CD4-positive, alpha-beta T cell treated with Interferon gamma for 1 hour (primary cell): ENCODE data around the gene DCBLD2.

Source experiments
- DNase-seq: peaks from one replicate; pipeline ENCODE4 v3.0.0-alpha.2; 2020

The DCBLD2 gene

DNA sequence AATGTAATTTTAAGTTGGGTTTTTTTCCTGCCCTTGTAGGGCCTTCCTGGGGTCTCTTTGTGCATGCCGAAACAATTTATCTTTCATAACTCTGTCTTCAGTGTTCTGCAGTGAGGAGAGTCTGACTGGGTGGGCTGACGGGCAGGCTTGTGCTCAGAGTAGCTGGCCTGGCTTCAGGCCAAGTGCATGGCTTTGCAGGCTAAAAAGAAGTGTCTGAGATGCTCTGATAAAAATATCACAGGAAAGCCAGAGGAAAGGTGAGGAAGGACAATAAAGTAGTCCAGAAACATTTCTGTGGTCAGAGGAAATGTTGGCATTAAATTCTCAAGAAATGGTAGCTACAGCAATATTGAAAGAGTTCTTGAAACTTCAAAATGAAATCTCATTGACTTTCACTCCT lies 112.8 kb downstream of the DCBLD2 start:
- DNase-seq, result no peak

DNA sequence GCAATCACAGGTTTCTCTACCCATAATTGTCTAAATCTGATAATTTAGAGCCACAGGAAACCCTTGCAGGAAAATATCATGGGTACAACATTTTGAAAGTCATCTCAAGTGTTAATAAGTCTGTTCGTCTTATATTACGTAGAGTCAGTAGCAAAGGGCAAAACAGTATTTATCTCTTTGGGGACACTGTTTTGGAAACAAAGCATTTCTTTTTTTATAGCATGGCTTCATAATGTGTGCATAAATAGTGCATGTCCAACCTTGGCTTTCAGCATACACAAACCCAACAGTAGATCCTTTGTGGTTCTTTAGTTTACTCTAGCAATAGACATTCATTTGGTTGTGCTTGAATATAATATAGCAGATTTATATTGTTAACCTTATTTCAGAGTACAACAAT lies 114.3 kb downstream of the DCBLD2 start:
- no peak for DNase-seq

DNA sequence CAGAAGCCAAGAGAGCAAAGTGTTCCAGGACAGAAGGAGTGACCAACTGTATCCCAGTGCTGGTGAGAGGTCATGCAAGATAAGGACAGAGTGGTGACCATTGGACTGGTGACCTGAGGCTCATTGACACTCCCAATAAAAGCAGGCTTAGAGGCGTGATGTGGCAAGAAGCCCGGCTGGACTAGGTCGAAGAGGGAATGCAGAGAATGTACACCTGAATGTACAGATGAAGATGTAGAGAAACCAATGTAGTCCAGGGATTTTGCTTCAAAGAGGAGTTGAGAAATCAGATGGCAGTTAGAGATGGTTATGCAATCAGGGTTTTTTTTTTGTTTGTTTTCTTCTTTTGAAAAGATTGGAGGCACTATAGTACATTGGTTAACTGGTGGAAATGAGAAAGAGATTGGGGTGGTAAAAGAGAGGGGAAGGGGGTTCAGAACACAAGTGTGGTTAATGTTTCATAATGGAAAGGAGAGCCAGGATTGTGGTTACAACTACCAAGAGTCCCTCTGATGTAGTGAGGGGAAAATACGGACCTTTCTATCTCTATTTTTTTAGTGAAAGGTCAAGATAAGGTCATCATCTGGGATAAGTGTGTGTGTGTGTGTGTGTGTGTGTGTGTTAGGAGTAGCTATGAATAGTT lies 115.0 kb downstream of the DCBLD2 start:
- DNase-seq, result no peak

DNA sequence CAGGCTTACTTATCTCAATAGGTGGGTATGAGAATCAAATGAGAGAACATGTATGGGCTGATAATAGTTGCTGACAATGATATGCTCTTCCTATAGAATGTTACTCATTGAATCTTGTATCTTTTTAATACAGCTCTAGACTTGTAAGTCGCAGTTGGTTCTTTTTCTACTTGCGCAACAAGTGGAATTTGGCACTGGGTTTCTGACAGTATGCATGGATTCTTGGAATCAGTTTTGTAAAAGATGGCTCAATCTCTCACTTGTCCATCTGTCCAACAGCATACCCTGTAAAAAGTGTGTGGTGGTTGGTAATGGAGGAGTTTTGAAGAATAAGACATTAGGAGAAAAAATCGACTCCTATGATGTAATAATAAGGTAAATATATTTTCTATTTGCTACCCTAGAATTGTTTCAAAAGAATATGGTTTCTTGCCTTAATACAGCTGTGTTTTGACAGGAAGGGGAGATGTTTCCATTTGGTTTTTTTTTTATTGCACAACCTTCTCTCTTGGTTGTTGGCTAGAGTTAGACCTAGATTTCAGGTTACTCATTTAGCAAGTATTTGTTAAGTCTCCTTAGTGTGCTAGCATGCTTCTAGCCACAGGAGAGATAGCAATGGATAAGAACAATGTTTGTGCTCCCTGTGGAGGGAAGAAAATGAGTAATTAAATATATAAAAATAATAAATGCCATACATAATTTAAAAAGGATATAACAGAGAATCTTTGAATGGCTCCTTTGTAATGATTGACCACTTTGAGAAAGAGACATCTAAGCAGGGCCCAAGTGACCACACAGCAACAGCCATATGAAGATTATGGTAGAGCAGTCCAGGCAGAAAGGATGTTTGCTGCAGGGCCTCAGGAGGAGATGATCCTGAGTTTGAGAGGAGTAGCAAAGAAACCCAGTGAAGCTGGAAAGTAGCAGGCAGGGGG lies 116.6 kb downstream of the DCBLD2 start:
- no peak for DNase-seq

DNA sequence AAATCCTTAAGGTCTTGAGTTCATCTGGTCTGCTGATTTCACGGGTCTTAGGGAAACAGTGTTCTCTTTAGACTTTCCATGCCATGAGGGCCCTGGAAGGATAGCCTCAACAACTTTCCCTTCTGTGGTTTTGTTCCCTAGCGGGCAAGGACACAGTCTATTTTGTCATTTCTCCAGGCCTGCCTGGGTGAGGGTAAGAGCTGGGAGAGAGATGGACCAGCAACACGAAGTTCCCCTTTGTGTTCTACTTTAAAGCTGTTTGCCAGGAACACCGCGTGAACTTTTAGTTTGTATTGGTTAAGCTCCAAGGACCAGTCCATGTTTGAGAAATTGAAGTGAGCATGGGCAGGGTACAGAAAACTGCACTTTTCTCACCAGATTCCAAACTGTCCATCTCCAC lies 117.5 kb downstream of the DCBLD2 start:
- no peak for DNase-seq

DNA sequence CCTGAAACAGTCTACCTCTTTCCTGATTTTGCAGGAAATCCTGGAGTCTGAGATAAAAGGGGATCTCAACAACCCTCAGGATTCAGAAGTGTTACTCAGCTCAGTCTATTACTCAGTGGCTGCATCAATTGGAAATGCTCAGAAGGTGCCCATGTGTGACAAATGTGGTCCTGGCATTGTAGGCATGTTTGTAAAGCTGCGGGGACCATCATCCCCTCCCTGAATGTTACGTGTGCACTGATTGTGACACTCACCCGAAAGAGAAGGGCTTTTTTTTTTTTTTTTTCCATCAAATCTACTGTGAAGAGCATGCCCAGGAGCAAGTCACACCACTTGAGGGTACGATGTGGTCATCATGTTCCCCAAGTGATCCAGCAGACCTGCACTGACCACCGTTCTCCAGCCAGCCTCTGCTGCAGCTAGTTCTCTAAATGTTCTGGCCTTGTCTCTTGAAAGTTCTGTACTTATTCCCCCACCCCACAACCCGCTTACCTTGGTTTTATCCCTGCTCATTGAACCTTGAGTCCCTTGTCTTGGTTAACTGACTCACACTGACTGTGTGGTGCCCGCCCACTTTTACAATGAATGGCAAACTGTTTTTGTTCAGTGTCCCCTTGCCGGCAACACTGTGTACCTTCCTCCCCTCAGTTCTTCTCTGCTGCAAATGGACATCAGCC lies 118.5 kb downstream of the DCBLD2 start:
- no peak for DNase-seq

DNA sequence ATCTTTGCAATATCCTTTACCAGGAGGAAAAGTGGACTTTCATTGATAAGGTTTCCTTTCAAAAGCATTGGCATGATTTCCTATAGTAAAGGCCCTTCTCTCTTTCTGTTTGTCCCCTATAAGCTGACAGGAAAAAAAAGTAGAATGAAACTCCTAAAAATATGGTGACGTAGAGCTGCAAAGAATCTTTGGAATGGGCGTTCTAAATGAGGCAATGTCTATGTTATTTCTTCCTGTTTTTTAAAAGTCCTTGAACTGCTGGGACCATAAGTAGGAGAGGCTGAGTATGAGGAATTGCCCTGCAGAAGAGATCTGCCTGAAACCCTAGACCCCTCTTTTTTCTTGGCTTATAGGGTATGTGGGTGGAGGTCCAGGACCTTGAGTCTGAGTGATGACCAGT lies 121.2 kb downstream of the DCBLD2 start:
- DNase-seq, result no peak

DNA sequence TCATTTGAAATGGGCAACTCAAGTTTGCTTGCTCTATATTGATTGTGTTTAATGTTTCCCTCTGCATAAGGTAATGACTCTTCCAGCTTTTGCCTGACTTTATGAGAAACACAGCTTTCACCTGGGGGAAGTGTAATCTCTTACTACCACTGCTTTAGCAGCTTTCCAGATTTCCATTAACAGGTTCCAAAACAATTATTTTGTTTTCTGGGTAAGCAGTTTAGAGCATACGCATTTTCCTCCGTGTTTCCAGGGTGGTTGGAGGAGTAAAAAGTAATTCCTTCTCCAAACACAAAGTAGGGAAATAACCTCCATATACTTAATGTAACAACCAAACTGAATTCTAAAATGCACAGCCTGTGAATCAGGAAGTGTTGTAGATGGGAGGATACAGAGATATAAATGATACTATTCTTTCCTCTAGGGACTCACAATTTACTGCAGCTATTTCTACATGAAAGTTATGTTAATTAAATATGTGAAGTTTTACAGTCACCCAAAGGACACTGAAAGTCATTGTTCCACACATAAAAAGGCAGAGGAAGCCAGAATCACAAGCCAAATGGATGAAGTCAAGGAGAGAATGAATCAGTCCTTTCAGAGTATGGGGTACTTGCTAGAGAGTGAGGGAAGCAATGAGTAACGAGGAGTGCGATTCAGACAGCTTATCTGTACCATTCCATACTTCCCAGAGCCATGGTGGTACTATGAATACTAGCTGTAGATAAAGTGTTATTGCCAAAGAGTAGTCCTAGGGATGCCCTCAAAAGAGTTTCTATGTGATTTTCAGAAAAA lies 121.8 kb downstream of the DCBLD2 start:
- DNase-seq, result no peak

DNA sequence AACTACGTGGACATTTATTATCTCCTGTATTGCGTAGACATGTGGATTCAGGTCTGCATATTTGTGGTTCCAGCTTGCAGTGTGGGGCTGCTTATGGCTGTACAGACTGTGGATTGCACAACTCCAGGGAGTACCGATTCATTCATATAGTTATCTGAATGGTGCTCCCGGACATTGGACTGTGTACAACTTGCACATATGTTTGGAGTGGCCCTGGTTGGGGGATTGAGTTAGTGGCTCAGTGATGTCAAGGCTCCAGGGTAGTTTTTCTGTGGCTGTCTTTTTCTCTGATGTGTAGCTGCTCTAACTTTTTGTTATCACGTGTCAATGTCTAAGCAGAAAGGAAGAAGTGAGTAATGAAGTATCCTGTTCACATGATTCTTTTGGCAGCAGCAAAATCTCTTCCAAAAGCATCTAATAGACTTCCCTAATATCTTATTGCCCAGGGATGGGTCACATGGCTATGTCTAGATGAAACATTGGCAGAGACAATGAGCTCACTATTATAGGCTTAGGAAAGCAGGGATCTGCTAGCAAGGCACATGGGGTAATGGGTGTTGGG lies 122.6 kb downstream of the DCBLD2 start:
- no peak for DNase-seq

DNA sequence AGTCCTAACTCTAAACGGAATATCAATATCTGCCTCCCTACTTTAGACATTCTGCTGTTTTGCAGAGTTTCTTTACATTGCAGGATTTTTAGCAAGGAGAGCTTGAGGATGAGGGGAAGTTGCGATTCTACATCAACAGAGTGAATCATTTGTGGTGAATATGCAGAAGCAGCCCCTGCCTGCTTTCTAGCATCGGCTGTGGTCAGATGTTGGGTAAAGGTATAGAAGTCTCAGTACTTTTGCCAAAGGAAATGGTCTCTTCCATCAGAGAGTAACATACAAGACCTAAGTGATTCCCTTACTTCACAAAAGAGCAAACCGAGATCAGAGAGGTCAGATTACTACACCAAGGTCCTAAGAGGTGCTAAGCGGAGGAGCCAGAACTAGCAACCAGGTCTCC lies 123.1 kb downstream of the DCBLD2 start:
- no peak for DNase-seq

DNA sequence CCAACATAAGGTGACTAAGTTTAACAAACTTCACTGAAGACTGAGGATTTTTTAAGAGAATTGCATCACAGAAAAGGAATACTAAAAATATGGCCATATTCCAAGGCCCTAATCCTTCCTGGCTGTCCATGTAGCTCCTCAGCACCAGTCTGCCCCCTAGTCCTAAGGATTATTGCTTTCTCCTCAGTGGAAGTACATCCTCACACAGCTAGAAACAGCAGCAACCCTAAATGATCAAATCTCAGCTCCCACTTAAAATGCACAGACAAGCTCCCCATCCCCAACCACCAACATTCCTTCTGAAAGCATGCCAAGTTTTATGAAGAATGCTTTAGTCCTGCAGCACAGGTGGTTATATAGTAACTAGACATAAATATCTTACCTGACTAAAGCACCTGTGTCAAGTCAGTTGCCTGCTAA lies 123.7 kb downstream of the DCBLD2 start:
- DNase-seq, result no peak

DNA sequence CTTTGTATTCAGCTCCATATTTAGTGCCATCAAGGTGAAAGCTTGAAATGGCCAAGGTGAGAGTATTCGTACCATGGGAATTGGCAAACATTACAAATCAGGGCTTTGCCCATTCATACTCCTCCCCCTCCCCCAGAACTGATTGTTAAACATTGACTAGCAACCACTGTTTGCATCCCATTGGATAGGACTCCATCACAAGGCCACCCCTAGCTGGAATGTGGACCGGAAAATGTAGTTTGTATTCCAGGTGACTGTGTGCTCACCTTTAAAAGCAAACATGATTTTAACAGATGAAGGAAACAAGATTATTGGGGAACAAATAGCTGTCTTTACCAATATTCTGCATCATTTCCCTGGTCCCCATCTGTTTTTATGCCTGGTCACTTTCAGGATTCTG lies 124.2 kb downstream of the DCBLD2 start:
- no peak for DNase-seq

DNA sequence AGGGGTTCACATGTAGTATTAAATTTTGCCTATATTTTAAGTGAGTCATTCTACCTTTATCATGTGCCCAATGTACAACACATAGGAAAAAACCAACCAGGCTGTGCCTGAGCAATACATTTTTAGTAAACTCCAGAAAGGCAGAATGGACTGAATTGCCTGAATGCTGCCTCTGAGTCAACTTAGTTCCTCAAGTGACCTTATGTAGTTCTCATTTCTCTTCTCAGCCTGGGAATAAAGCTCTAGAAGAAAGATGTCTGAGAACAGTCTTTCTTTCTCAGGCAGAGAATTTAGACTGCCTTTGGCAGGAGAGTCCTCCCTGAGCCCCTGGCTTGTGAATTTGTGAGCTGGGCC lies 125.4 kb downstream of the DCBLD2 start:
- DNase-seq, result no peak

DNA sequence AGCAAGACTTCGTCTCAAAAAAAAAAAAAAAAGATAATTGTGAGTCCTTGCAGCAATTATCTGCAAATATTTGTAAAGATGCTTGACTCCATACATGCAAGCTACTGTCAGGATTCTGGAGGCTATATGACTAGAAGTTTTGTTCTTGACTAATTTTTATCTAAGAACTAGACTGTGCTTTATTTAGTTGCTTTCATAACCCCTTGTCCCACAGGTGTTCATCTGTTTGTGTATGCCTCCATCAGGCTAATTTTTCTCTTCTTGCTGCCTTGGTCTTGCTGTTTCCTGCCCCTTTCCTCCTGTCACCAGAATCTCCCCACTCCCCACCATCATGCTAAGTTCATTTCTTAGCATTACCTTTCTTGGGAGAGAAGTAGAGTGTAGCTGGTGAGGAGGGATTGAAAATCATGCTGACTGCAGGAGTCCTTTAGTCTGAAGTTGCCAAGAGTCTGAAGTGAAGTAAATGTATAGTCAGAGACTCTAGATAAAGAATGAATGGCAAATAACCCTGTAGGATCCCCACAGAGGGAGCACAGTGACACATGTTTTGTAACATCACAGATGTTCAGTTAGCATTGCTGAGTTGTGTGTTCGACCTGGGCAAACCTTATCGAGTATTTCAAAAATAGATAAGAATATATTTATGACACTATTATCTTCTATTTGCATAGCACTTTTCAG lies 125.9 kb downstream of the DCBLD2 start:
- no peak for DNase-seq

DNA sequence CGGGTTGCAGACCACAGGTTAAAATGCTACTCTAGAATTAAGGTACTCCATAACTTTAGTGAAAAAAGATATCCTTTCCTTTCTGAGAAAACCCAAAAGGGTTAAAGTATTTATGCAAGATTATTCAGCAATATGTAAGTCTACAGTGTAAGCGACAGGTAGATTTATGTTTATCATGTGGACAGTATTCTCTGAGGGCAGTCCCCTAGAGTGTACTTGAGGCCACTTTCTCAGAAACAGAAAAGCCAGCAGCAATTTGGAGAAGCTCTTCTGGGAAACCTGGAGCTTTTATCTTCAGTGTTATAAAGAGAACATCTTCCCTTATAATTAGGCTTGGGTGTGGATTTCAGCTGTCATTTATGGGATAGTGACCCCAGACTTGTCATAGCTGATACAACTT lies 129.5 kb downstream of the DCBLD2 start:
- DNase-seq, result no peak

DNA sequence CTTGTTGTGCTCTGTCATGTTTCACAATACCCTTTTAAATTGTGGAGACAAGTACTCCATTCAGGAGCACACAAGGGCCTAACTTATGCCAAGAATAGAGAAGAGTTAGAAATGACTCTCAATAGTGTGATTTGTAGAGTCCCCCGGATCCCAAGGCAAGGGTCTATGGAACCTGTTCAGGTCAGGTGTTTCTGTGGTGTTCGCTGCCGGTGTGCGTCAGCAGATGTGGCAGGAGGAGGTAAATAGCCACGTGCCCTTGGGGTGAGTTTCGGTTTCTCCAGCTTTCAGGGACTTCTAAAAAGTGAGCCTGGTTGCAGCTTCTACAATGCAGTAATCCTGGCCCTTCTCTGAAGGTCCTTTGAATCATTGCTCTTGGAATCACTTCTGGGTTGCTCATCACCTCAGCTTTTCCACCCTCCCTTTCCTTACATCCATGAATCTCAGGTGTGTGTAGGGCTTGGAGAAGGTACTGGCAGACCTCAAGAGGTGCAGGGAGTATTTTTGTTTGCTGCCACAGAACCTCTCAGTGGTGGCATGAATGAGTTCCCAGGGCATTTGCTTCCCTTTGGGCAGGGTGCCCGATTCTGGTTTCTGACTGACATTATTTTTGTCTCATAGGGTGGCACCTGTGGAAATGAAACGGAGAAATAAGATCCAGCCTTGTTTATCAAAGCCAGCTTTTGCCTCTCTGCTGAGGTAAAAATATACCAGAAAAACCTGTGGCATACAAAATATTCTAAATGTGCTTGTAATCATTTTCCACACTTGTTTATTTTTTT lies 131.0 kb downstream of the DCBLD2 start:
- DNase-seq, result no peak

DNA sequence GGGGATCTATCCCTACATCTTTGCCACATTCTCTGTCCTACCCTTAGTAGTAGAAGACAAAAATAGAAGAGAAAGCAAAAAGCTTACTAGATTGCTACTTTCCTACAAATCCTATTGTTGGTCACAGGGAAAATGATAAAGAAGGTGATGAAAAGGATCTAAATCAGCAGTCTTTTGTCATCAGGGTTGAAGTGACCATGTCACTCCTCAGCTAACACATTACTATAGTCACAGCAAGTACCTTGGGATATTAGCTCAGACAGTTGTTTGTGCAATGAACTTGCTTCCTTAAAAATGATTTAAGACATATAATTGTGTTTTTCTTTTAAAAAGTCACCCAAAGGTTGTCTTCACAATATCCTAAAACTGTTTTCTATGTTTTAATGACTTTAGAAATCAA lies 132.0 kb downstream of the DCBLD2 start:
- DNase-seq, result no peak

DNA sequence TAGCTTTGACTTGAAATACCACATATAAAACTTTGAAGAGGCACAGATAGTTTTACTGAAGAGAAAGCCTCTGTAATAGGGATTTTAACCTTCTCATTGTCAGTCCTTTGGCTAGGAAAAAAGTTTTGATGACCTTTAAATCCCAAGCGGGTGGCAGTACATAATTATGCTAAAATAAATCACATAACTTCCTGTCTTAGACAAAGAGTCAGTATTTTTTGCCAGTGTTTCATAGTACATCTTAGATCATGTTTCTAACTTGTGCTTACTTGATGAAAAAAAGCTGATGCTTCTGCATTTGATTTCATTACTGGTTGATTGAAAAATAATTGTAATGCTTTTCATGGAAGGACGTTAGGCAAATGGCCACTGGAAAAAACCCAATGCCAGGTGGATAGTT lies 132.5 kb downstream of the DCBLD2 start:
- DNase-seq, result no peak

DNA sequence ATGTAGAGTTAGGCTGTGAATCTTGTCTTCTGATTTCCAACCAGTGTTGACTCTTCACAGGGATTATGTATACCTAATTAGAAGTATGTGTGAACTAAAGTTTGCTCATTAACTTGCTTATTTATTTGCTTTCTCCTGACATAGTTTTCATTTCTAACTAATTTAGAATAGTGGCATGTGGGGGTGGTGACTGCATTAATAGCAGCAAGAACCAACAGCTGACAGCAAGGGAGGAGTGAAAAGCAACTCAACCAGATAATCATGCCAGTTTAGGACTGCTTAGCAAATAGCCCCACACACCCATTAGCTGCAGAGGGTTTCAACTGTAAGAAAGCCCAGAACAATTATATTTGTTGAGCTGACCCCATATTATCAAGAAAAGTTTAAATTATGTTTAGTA lies 134.6 kb downstream of the DCBLD2 start:
- DNase-seq, result no peak

DNA sequence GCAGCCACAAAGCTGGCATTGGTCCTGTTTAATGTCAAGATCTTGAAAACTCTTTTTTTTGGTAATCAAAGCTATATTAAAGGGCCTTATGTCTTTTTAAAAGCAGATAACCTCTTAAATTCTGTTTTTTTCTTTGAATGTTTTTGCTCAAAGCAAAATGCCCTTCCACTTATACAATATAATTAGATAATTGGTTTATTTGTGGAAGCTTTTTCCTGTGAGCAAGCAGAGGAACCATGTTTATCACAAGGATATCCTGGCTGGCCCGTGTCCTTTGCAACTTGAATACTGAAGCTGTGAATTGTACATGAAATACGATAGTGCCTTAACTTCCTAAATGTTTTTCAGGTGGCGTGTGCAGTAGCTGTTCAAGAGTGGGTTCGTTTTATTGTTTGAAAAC lies 135.8 kb downstream of the DCBLD2 start:
- DNase-seq, result no peak

DNA sequence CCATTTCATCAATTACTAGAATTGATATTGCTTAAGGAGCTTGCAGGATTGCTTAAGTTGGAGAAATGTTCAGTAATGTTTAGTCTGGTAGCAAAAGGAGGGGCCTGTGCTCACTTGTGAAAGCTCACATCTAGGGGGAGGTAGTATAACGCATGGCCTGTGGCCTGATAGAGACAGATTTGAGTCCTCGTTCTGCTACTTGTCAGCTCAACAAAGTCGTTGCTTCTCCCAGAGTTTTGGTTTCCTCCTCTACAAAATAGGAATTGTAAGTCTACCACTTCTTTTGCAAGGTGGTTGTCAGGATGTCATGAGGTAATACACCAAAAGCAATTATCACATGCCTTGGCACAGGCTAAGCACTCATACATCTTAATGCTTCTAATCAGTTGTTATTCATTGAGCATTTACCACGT lies 137.0 kb downstream of the DCBLD2 start:
- no peak for DNase-seq
